Measurements from ENCODE around the gene RAB11B. TPM values are rescaled to one million over a fixed set of nuclear protein-coding genes. Genes with fewer than 3 reads are reported as not detected.

The RAB11B gene
- 37.1 and 73.7 TPM in 2 replicates for total RNA-seq

GRCh38 chr19:8389891-8390616 lies at the start of gene RAB11B:
Gene RAB11B (plus strand): TSS chr19:8390360. CDS start chr19:8390417, 57 bp downstream.

GRCh38 chr19:8342684-8343482 lies 47.3 kb upstream of the RAB11B start, which contains the start of gene KANK3:
Gene KANK3 (minus strand): TSS chr19:8343262. CDS start chr19:8337828, 5,434 bp downstream.

DNA sequence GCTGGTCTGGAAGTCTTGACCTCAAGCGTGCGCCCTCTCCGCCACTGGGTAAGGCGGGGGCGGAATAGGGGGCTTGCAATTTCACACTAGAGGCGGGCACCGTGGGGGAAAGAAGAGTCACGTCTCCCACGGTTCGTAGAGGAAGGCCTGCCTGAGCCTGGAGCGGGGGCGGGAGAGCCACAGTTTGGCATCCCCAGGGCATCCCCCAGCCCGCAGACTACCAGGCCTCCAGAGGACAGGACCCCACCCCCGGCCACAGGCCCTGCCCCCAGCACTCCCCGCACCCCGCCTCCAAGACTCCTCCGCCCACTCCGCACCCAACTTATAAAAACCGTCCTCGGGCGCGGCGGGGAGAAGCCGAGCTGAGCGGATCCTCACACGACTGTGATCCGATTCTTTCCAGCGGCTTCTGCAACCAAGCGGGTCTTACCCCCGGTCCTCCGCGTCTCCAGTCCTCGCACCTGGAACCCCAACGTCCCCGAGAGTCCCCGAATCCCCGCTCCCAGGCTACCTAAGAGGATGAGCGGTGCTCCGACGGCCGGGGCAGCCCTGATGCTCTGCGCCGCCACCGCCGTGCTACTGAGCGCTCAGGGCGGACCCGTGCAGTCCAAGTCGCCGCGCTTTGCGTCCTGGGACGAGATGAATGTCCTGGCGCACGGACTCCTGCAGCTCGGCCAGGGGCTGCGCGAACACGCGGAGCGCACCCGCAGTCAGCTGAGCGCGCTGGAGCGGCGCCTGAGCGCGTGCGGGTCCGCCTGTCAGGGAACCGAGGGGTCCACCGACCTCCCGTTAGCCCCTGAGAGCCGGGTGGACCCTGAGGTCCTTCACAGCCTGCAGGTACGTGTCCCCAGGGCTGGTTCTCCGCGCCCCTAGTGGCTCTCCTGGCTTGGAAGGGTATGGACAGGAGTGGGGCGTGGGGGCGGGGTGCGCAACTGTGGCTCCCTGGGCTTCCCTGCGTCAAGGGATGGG lies 26.1 kb upstream of the RAB11B start, which contains the start of gene ANGPTL4:
ANGPTL4 (plus strand) TSS at position 353 of the 969 bp plus-strand sequence; CDS start at position 520, 167 bp downstream.

GRCh38 chr19:8412783-8413628 lies 22.8 kb downstream of the RAB11B start, which contains the start of gene MARCHF2:
Gene MARCHF2 (plus strand): TSS chr19:8413305. CDS start chr19:8421841, 8,536 bp downstream.

GRCh38 chr19:8444677-8445487 lies 54.7 kb downstream of the RAB11B start, which contains the start of gene HNRNPM:
Gene HNRNPM (plus strand): TSS chr19:8444975. CDS start chr19:8444999, 24 bp downstream.

Other genes with a start within 250 kb of the RAB11B start
- not detected in 2 replicates for gene FBN3, start 240.8 kb upstream of the RAB11B start, total RNA-seq
- gene CERS4, start 181.0 kb upstream of the RAB11B start, total RNA-seq = 11.0 and 19.0 TPM in 2 replicates
- gene CD320, start 82.0 kb upstream of the RAB11B start, total RNA-seq = 49.6 and 52.1 TPM in 2 replicates
- 6.8 and 8.0 TPM in 2 replicates for gene NDUFA7, start 69.0 kb upstream of the RAB11B start, total RNA-seq
- gene RPS28, start 68.9 kb upstream of the RAB11B start, total RNA-seq = 200 and 362 TPM in 2 replicates
- 0.18 TPM in 1 of 2 replicates, not detected in the other for gene KANK3, start 47.1 kb upstream of the RAB11B start, total RNA-seq
- gene ANGPTL4, start 26.2 kb upstream of the RAB11B start, total RNA-seq = 8.6 and 13.4 TPM in 2 replicates
- gene MARCHF2, start 22.9 kb downstream of the RAB11B start, total RNA-seq = 64.3 and 76.9 TPM in 2 replicates
- 44.8 and 68.2 TPM in 2 replicates for gene HNRNPM, start 54.6 kb downstream of the RAB11B start, total RNA-seq
- not detected in 2 replicates for gene PRAM1, start 112.3 kb downstream of the RAB11B start, total RNA-seq
- 7.6 and 9.5 TPM in 2 replicates for gene ZNF414, start 123.8 kb downstream of the RAB11B start, total RNA-seq
- gene MYO1F, start 187.1 kb downstream of the RAB11B start, total RNA-seq = under 0.01 and 0.05 TPM in 2 replicates
- gene ADAMTS10, start 220.4 kb downstream of the RAB11B start, total RNA-seq = 11.9 and 21.7 TPM in 2 replicates
- not detected in 2 replicates for gene NFILZ, start 240.3 kb downstream of the RAB11B start, total RNA-seq